ENCODE results near the gene LAMP2.
A peak's percentile ranks its signal among the peaks of the same experiment; 100 is the strongest.
"Not testable (repeated sequence)": the region's sequence is repeated elsewhere in the genome, so short reads cannot be mapped to it uniquely, and the experiment has no call there.

The LAMP2 gene

GRCh38 chrX:120468825-120469525 lies at the start of gene LAMP2:
TSS of gene LAMP2 (minus strand) at chrX:120469296. CDS start at chrX:120469169, 127 bp downstream.
- DNase-seq, result peak; percentile 69 to 70

- no peak for DNase-seq
Measured at GRCh38 chrX:120517936-120518335, 48.8 kb upstream of the LAMP2 start.

DNA sequence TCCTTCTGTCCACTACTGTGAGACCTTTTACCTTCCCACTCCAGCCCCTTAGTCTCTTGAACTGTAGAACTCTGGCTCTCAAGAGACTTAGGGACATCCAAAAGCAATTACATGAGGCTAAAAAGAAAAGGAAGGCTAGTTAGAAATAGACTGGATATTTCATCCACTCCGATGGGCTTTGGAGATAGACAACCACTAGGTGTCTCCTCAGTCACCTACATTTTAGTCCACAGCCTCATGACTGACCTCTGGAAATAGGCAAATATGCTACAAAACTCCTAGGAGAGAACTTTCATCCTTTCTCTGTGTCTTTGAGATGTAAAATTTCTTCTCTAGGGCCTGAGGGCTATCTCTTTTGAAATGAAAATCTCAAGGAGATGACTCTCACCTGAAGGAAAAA lies 45.1 kb upstream of the LAMP2 start:
- DNase-seq, result no peak

DNA sequence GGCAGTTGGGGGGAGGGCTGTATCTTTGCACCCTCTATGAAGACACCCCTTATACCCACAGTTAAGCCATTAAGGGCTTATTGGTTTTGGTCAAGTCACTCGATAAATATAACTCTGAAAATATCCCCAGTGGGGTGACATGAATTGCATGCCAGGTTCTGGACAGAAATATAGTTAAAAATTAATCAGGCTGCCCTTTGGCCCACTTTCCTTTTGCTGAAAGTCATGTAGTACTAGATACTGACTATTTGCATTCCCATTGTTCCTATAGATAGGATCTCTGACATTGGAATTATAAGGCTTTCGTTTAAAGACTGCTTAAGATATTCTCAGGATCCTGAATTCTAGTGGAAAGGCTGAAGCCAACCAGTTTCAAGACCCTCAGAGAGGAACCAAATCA lies 43.5 kb upstream of the LAMP2 start:
- no peak for DNase-seq

- DNase-seq, result no peak
Measured at GRCh38 chrX:120512222-120512621, 43.1 kb upstream of the LAMP2 start.

DNA sequence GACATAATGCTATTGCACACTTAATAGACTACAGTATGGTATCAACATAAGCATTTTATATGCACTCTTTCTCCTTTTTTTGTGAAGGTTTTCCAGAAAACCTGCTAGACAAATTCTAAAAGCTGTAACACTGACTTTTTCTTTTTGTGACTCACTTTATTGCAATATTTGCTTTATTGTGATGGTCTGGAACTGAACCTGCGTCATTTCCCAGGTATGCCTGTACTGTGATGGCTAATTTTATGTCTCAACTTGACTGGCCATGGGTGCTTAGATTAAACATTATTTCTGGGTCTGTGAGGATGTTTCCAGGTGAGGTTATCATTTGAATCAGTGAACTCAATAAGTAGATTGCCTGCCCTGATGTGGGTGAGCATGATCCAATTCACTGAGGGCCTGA lies 35.5 kb upstream of the LAMP2 start:
- no peak for DNase-seq

DNA sequence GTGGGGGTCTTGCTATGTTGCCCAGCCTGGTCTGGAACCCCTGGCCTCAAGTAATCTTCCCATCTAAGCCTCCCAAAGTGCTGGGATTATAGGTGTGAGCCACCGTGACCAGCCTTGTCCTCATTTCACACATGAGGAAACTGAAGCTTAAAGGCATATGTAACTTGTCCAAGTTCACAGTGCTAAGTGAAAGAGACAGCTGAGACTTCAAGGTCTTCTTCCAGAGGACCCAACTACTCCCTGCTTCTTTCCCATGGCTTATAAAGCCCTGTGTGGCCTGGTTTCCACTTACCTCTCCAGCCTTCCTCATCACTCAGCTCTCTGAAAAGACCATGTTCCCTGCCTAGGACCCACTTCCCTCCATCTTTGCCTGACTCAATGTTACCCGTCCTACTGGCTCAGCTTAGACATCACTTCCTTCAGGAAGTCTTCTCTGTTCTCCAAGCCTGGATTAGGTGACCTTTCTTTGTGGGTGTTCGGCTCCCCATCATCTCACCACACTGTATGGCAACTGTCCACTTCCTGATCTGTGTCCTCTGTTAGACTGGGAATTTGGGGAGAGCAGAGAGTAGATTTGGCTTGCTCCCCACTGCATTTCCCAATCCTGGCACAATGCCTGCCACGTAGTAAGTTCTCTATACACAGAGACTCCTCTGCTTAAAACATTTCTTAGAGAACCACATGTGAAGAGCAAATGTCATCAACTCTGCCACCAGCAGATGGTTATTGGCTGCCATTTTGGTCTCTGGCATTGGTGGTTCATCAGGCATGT lies 30.4 kb upstream of the LAMP2 start:
- no peak for DNase-seq

- DNase-seq, result not testable (repeated sequence)
Measured at GRCh38 chrX:120490119-120490518, 21.0 kb upstream of the LAMP2 start.

DNA sequence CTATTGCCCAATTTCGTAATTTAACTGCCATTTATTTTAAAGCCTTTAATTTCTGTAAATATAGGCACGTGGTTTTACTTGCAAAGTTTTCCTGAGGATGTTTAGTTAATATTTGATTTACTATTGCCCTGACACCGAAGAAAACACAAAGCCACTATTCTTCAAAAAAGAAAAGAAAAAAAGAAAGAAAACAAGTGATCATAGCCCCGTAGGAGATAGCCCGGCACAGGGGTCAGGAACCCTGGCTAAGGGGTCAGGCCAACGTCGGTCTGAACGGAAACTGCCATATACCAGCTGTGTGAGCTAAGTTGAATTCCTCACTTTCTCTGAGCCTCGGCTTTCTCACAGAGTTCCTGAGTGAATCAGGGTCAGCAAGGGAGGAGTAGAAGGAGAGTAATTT lies 17.7 kb upstream of the LAMP2 start:
- DNase-seq, result no peak

GRCh38 chrX:120485638-120486520 lies 16.8 kb upstream of the LAMP2 start:
- DNase-seq, result peak; percentile 40 to 43

DNA sequence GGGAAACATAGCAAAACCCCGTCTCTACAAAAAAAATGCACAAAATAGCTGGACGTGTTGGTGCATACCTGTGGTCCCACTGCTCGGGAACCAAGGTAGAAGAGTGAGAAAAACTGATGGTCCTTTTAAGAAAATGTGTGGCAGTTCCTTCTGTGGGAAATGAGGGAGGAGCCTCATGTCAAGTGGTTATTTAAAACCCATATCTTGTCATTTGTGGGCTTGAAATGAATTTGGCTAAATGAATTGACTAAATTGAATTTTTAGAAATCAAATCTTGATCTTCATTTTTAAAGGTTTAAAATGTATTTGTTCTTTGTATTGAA lies 16.2 kb upstream of the LAMP2 start:
- DNase-seq, result no peak

DNA sequence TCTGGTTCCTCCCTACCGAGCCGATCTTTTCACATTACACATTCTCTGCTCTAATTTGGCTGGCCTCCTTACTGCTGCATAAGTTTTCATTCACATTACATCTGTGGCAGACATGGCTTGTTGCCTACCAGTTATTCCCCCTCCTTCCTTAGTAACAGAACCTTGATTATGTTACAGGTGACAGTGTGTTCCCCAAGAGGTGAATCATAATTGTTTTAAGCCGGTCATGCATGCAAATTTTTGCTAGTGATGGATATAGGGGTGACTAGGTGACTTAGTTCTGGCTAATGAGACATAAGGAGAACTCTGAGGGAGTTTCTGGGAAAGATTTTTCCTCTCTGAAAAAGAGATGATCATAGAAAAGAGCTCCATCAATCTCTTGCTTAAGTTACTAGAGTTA lies 8.4 kb upstream of the LAMP2 start:
- DNase-seq, result no peak

GRCh38 chrX:120476714-120477113 lies 7.6 kb upstream of the LAMP2 start:
- DNase-seq, result no peak

GRCh38 chrX:120475447-120475846 lies 6.4 kb upstream of the LAMP2 start:
- DNase-seq, result not testable (repeated sequence)

GRCh38 chrX:120474085-120474484 lies 5.0 kb upstream of the LAMP2 start:
- no peak for DNase-seq

GRCh38 chrX:120469657-120470056 lies 561 bp upstream of the LAMP2 start:
- not testable (repeated sequence) for DNase-seq

- no peak for DNase-seq
Measured at GRCh38 chrX:120468479-120468824, 644 bp downstream of the LAMP2 start.

GRCh38 chrX:120468071-120468470 lies 1.0 kb downstream of the LAMP2 start:
- no peak for DNase-seq

DNA sequence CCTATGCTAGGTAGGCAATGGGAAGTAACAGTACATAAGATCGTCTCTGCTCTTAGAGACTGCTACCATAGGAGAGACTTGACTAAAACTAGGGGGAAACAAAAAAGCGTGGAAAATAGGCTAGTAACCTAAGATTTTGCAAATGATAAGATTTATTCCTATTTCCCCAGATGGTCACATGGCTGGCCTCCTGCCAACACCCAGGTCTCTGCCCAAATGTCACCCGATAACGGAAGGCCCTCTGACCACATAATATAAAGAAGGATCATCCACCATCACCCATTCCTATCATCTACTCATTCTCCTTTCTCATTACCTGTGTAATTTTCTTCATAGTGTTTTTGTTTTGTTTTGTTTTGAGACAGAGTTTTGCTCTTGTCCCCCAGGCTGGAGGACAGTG lies 4.7 kb downstream of the LAMP2 start:
- DNase-seq, result no peak

DNA sequence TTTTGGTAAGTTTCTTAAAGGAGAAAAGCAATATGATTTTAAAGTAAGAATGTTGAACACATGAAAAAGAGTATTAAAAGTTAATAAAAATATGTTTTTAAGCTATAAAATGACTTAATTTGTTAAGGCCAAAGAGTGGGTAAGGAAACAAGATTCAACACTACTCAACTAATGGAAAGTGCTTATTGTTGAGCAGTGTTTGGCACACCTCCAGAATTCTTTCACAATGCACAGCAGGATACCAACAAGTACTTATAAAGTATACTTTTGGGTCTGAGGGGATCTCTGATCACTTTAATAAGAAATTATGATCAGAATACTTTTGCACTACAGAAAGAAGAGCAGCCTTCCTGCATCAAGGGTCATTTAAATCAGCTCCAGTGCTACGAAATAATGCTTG lies 5.9 kb downstream of the LAMP2 start:
- no peak for DNase-seq

GRCh38 chrX:120462370-120462769 lies 6.7 kb downstream of the LAMP2 start:
- DNase-seq, result no peak

GRCh38 chrX:120459309-120459708 lies 9.8 kb downstream of the LAMP2 start:
- DNase-seq, result no peak

DNA sequence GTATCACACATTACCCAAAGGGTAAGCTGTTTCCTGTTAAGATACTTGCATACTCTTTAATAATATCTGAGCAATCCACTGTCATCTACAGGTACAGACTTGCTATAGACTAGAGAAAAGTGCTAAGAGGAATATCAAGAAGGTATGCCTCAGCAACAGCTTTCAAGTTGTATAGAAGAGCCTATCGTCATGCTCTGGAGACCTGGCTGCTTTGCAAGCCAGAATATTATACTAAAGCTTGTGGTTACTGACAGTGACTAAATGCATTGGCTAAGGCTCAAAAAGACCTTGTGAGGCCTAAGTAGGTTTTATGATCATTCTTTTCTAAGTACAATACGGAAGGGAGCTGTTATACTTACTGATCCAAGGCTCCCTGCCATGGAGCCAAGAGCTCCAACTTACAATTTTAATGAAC lies 11.3 kb downstream of the LAMP2 start:
- DNase-seq, result no peak

GRCh38 chrX:120456973-120457372 lies 12.1 kb downstream of the LAMP2 start:
- DNase-seq, result no peak
